ENCODE results near the gene TBC1D14.
"Not testable (repeated sequence)": the region's sequence is repeated elsewhere in the genome, so short reads cannot be mapped to it uniquely, and the experiment has no call there.

The TBC1D14 gene

DNA sequence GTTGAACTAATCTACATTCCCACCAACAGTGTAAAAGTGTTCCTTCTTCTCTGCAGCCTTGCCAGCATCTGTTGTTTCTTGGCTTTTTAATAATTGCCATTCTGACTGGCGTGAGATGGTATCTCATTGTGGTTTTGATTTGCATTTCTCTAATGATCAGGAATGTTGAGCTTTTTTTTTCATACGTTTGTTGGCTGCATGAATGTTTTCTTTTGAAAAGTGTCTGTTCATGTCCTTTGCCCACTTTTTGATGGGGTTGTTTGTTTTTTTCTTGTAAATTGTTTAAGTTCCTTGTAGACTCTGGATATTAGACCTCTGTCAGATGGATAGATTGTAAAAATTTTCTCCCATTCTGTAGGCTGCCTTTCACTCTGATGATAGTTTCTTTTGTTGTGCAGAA is 170.3 kb downstream of the TBC1D14 start:
- DNase-seq (ENCODE audit: low read depth in 2 of 2): not testable (repeated sequence)
